T-cell (primary cell): ENCODE data around the gene ASIC3. TPM values are rescaled to one million over a fixed set of nuclear protein-coding genes. Genes with fewer than 3 reads are reported as not detected.

Experiments used
- ATAC-seq, 4 experiments: fragments of 200-7000 bp in 3 of 4; fragments of 150-1000 bp in 1 of 4; cut with Tn5 transposase; replicated peaks in 1 of 4; 1 replicate in 3 of 4; 2 replicates in 1 of 4; pipeline ENCODE4 v1.10.0; 2021; ENCODE audit warnings: moderate library complexity in 3 of 4, mild to moderate bottlenecking in 2 of 4, moderate number of reproducible peaks in 1 of 4
- CTCF ChIA-PET, 2 donors: fragments of 300-600 bp; sonication (Branson Sonifier 250); formaldehyde crosslinking; loops; one replicate each; lab custom pipeline; 2022; ENCODE audit warnings: antibody characterized with exemption in 2 of 2; lab: Charles Lee
- POLR2A ChIA-PET, 2 donors: fragments of 300-600 bp; sonication (Branson Sonifier 250); formaldehyde crosslinking; loops; one replicate each; lab custom pipeline; 2022; ENCODE audit warnings: antibody characterized with exemption in 2 of 2; lab: Charles Lee
- DNase-seq, 35 experiments: peaks; one replicate each; pipeline versions ENCODE4 v3.0.0 to v3.0.0-alpha.2; 2013 to 2023
- H3K27ac ChIP-seq: one replicate; pipeline ENCODE4 v1.5.1; 2013; ENCODE audit warnings: low read length
- H3K27me3 ChIP-seq, 2 experiments: replicated peaks in 1 of 2; 1 replicate in 1 of 2; 2 replicates in 1 of 2; pipeline versions ENCODE4 v1.6.1 to v1.7.0; 2013; ENCODE audit warnings: low read length in 1 of 2, mixed read lengths in 1 of 2; ENCODE audit not compliant: control insufficient read depth in 2 of 2, insufficient read depth in 2 of 2; ENCODE audit errors: extremely low read depth in 1 of 2
- H3K36me3 ChIP-seq, 2 donors: 1 replicate in 1 of 2; 2 replicates in 1 of 2; pipeline versions ENCODE4 v1.6.1 to v1.7.0; 2013; ENCODE audit warnings: low read length in 1 of 2; ENCODE audit not compliant: control insufficient read depth in 2 of 2, insufficient read depth in 1 of 2; ENCODE audit errors: extremely low read depth in 1 of 2
- H3K4me1 ChIP-seq, 2 experiments: 1 replicate in 1 of 2; 2 replicates in 1 of 2; pipeline versions ENCODE4 v1.6.1 to v1.7.0; 2013; ENCODE audit warnings: low read length in 2 of 2, mixed read lengths in 1 of 2; ENCODE audit not compliant: insufficient read depth in 2 of 2, control insufficient read depth in 1 of 2; ENCODE audit errors: extremely low read depth in 1 of 2
- H3K4me3 ChIP-seq, 2 donors: 1 replicate in 1 of 2; 2 replicates in 1 of 2; pipeline versions ENCODE4 v1.5.1 to v1.7.0; 2013; ENCODE audit warnings: mild to moderate bottlenecking in 2 of 2, low read length in 1 of 2, moderate library complexity in 1 of 2; ENCODE audit not compliant: control insufficient read depth in 1 of 2; ENCODE audit errors: extremely low read depth in 1 of 2
- H3K9me3 ChIP-seq: 2 replicates; pipeline ENCODE4 v1.7.0; 2013
- H3K27ac Mint-ChIP-seq, 2 donors: one replicate each; pipeline ENCODE4 v1.8.0; 2020 to 2021; ENCODE audit warnings: mild to moderate bottlenecking in 2 of 2, mixed read lengths in 2 of 2
- H3K27me3 Mint-ChIP-seq, 2 donors: one replicate each; pipeline ENCODE4 v1.8.0; 2021 to 2022; ENCODE audit warnings: mixed read lengths in 2 of 2
- H3K36me3 Mint-ChIP-seq: one replicate; pipeline ENCODE4 v1.8.0; 2021; ENCODE audit warnings: mixed read lengths
- H3K4me1 Mint-ChIP-seq, 3 donors: one replicate each; pipeline ENCODE4 v1.8.0; 2020 to 2022; ENCODE audit warnings: mixed read lengths in 3 of 3, mild to moderate bottlenecking in 1 of 3
- H3K4me3 Mint-ChIP-seq, 3 donors: one replicate each; pipeline ENCODE4 v1.8.0; 2020 to 2022; ENCODE audit warnings: mild to moderate bottlenecking in 3 of 3, mixed read lengths in 3 of 3, moderate library complexity in 3 of 3
- H3K9me3 Mint-ChIP-seq, 3 donors: one replicate each; pipeline ENCODE4 v1.8.0; 2020 to 2022; ENCODE audit warnings: mixed read lengths in 3 of 3
- WGBS: methylation state at CpG from one replicate; pipeline ENCODE4 v1.1.5; 2013; ENCODE audit warnings: missing lambda C conversion rate; ENCODE audit not compliant: insufficient coverage; 5-methylcytosine and 5-hydroxymethylcytosine counted together
- total RNA-seq, 35 experiments: library from RNA in 6 of 35; stranded (reverse) in 6 of 35; fragments of 120-200 nt in 1 of 35; gene quantifications; one replicate each; pipeline versions ENCODE4 v1.2.1 to v1.2.4 and lab custom pipeline; 2013 to 2026

Gene ASIC3
- total RNA-seq, 5 donors from 2014 or later (not counting 1 experiment from before 2014, with no cell fraction given): 9.8 to 16.0 (median 11.9) TPM

DNA sequence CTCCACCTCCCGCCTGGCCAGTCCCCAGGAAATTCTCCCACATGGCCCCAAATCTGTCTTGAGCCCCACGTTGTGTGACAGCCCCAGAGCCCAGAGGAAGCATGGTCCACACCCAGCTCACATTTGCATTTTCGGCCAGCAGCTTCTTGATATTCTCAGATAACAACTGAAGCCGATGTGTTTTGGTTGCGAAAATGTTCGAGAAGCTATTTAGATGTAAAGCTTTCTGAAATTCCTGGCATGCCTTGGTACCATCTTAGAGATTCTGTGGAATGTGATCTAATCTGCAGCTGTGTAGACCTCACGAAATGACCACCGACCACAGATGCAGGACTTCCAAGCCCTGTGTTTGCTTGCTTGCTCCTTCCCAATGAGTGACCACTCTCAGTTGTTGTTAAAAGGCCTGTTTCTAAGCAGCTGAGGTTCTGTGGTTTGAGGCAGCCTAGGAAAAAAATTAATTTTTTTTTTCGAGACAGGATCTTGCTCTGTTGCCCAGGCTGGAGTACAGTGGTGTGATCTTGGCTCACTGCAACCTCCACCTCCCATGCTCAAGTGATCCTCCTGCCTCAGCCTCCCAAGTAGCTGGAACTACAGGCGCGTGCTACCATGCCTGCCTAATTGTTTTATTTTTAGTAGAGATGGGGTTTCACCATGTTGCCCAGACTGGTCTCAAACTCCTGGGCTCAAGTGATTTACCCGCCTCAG is 19.9 kb downstream of the ASIC3 start:
- Histone ChIP-seq H3K27me3 (no peaks in the 10 kb centered on the region), H3K9me3 (no peaks in the 10 kb centered on the region), H3K27ac (no peak overlapping the region), H3K4me1 (no peaks in the 10 kb centered on the region), H3K4me3 (no peak overlapping the region), H3K36me3 (peaks cover 27 to 64% of the 10 kb centered on the region in 2 donors)
- ATAC-seq (no peak), DNase-seq (no peak)
- CTCF ChIA-PET: interaction anchor here in 1 of 2 donors (0.6 kb wide), 1 partner anchor 1228 kb away, joined by 3 read pairs; no protein-coding TSS in a partner anchor
- Mint-ChIP-seq H3K4me1 (no peaks in the 10 kb centered on the region), H3K27ac (no peak overlapping the region), H3K36me3 (peaks cover 34% of the 10 kb centered on the region), H3K4me3 (no peak overlapping the region), H3K9me3 (no peaks in the 10 kb centered on the region), H3K27me3 (no peaks in the 10 kb centered on the region)
- POLR2A ChIA-PET: no interaction called here
- 90% methylated on average over 10 of the region's 12 CpGs for WGBS

- Histone ChIP-seq H3K27ac (no peak overlapping the region), H3K27me3 (no peaks in the 10 kb centered on the region), H3K4me3 (no peak overlapping the region), H3K4me1 (no peaks in the 10 kb centered on the region), H3K36me3 (peaks cover 39 to 72% of the 10 kb centered on the region in 2 donors), H3K9me3 (no peaks in the 10 kb centered on the region)
- 96% methylated on average over 11 of the region's 17 CpGs for WGBS
- Mint-ChIP-seq H3K9me3 (no peaks in the 10 kb centered on the region), H3K27ac (no peak overlapping the region), H3K27me3 (no peaks in the 10 kb centered on the region), H3K36me3 (peaks cover 38% of the 10 kb centered on the region), H3K4me3 (no peak overlapping the region), H3K4me1 (no peaks in the 10 kb centered on the region)
- no peak for DNase-seq
- ChIA-PET POLR2A (no interaction called here), CTCF (interaction anchor here in 1 of 2 donors (0.6 kb wide), 1 partner anchor 9 kb away, joined by 3 read pairs; no protein-coding TSS in a partner anchor)
- no peak for ATAC-seq
These were observed 21.7 kb downstream of the ASIC3 start for GRCh38 chr7:151069841-151070573.

DNA sequence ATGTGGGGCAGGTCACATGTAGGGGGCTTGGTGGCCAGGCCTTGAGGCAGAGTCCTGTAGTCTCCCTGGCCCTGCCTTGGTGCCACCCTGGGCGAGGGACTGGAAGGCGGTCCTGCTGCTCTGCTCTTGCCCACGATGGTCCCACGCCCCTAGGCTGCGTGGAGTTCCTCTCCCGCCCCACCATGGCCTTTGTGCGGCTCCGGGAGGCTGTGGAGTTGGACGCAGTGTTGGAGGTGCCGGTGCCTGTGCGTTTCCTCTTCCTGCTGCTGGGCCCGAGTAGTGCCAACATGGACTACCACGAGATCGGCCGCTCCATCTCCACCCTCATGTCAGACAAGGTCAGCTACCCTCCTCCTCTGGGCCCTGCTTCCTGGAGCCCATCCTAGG is 22.2 kb downstream of the ASIC3 start:
- Histone ChIP-seq H3K27ac (no peak overlapping the region), H3K27me3 (no peaks in the 10 kb centered on the region), H3K4me3 (no peak overlapping the region), H3K9me3 (no peaks in the 10 kb centered on the region), H3K36me3 (peaks cover 43 to 72% of the 10 kb centered on the region in 2 donors), H3K4me1 (no peaks in the 10 kb centered on the region)
- ChIA-PET CTCF (no interaction called here), POLR2A (no interaction called here)
- ATAC-seq: no peak
- DNase-seq: no peak
- Mint-ChIP-seq H3K27me3 (no peaks in the 10 kb centered on the region), H3K27ac (no peak overlapping the region), H3K4me3 (no peak overlapping the region), H3K4me1 (no peaks in the 10 kb centered on the region), H3K36me3 (peaks cover 35% of the 10 kb centered on the region), H3K9me3 (no peaks in the 10 kb centered on the region)
- 94% methylated on average over 15 of the region's 15 CpGs for WGBS

GRCh38 chr7:151071032-151071866 is 22.9 kb downstream of the ASIC3 start:
- CTCF ChIA-PET: no interaction called here
- ATAC-seq (no peak), DNase-seq (no peak)
- Histone ChIP-seq H3K4me1 (no peaks in the 10 kb centered on the region), H3K4me3 (no peak overlapping the region), H3K27ac (no peak overlapping the region), H3K36me3 (peaks cover 47 to 74% of the 10 kb centered on the region in 2 donors), H3K27me3 (no peaks in the 10 kb centered on the region), H3K9me3 (no peaks in the 10 kb centered on the region)
- no peak overlapping the region for H3K27ac Mint-ChIP-seq
- no peak overlapping the region for H3K4me3 Mint-ChIP-seq
- peaks cover 40% of the 10 kb centered on the region for H3K36me3 Mint-ChIP-seq
- WGBS: 97% methylated on average over 30 of the region's 39 CpGs
- H3K9me3 Mint-ChIP-seq: no peaks in the 10 kb centered on the region
- H3K4me1 Mint-ChIP-seq: no peaks in the 10 kb centered on the region
- POLR2A ChIA-PET: no interaction called here
- H3K27me3 Mint-ChIP-seq: no peaks in the 10 kb centered on the region

DNA sequence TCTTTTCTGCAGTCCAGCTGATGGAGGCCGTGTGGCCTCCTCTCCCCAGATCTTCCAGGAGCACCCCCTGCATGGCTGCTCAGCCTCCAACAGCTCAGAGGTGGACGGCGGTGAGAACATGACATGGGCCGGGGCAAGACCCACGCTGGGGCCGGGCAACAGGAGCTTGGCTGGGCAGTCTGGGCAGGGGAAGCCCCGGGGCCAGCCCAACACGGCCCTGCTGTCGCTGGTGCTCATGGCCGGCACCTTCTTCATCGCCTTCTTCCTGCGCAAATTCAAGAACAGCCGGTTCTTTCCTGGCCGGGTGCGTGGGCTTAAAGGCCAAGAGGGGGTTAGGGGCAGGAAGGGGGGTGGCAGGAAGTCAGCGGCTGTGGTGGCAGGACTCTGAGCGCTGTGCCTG is 25.7 kb downstream of the ASIC3 start:
- no peaks in the 10 kb centered on the region for H3K27me3 ChIP-seq
- no peaks in the 10 kb centered on the region for H3K9me3 Mint-ChIP-seq
- WGBS: 64% methylated on average over 10 of the region's 17 CpGs
- ChIA-PET POLR2A (no interaction called here), CTCF (interaction anchor here in 1 of 2 donors (0.5 to 0.6 kb wide), 2 partner anchors 21 to 655 kb away, joined by 4 to 5 read pairs; no protein-coding TSS in a partner anchor)
- no peaks in the 10 kb centered on the region for H3K9me3 ChIP-seq
- H3K27ac ChIP-seq: no peak overlapping the region
- no peak overlapping the region for H3K27ac Mint-ChIP-seq
- no peak for DNase-seq
- H3K4me1 Mint-ChIP-seq: peaks cover 5 to 8% (median 8%) of the 10 kb centered on the region in 3 donors
- H3K36me3 Mint-ChIP-seq: peaks cover 27% of the 10 kb centered on the region
- peaks cover 36 to 62% of the 10 kb centered on the region in 2 donors for H3K36me3 ChIP-seq
- H3K27me3 Mint-ChIP-seq: no peaks in the 10 kb centered on the region
- no peak overlapping the region for H3K4me3 Mint-ChIP-seq
- peaks cover 0 to 9% of the 10 kb centered on the region in 2 experiments for H3K4me1 ChIP-seq
- no peak overlapping the region for H3K4me3 ChIP-seq
- no peak for ATAC-seq
